ENCODE data around the gene SERGEF. TPM values are rescaled to one million over a fixed set of nuclear protein-coding genes. Genes with fewer than 3 reads are reported as not detected.

The SERGEF gene
- total and polyA plus RNA-seq, 11 donors = 11.6 to 55.0 (median 22.1) TPM

- Histone ChIP-seq H3K9me3 (no peaks in the 10 kb centered on the region), H3K36me3 (no peaks in the 10 kb centered on the region), H3K27me3 (no peaks in the 10 kb centered on the region), H3K4me3 (no peak overlapping the region), H3K27ac (no peak overlapping the region), H3K4me1 (no peaks in the 10 kb centered on the region)
- TF ChIP-seq CTCF (IDR thresholded peaks at IDR 0.05) = no peak
- TF ChIP-seq POLR2A (IDR thresholded peaks at IDR 0.05) = no peak
- DNase-seq (no peak), ATAC-seq (no peak)
- intact Hi-C loops (cut with DNase I) = no loop called here
- 96% methylated on average over 27 of the region's 27 CpGs for WGBS, 4 donors
Measured at GRCh38 chr11:17883946-17884345, 128.9 kb downstream of the SERGEF start.

GRCh38 chr11:17883057-17883456 is 129.8 kb downstream of the SERGEF start:
- Histone ChIP-seq H3K9me3 (no peaks in the 10 kb centered on the region), H3K4me3 (no peak overlapping the region), H3K36me3 (no peaks in the 10 kb centered on the region), H3K27ac (no peak overlapping the region), H3K4me1 (no peaks in the 10 kb centered on the region), H3K27me3 (no peaks in the 10 kb centered on the region)
- TF ChIP-seq CTCF (IDR thresholded peaks at IDR 0.05) = no peak
- no peak for DNase-seq
- WGBS, 4 donors = 86 to 92% (median 90%) methylated on average over 3 of the region's 3 CpGs
- no peak for ATAC-seq
- intact Hi-C loops (cut with DNase I) = no loop called here

- TF ChIP-seq POLR2A (IDR thresholded peaks at IDR 0.05) = no peak
- no peak for ATAC-seq
- H3K27ac ChIP-seq = no peak overlapping the region
Measured at GRCh38 chr11:17878743-17879142, 134.1 kb downstream of the SERGEF start.

GRCh38 chr11:17877886-17878285 is 135.0 kb downstream of the SERGEF start:
- Histone ChIP-seq H3K27me3 (no peaks in the 10 kb centered on the region), H3K4me1 (peaks cover 0 to 19% (median 3%) of the 10 kb centered on the region in 12 donors), H3K9me3 (no peaks in the 10 kb centered on the region), H3K4me3 (no peak overlapping the region), H3K36me3 (peaks cover 0 to 4% (median 0%) of the 10 kb centered on the region in 9 donors), H3K27ac (no peak overlapping the region)
- 96 to 98% (median 98%) methylated on average over 3 of the region's 3 CpGs for WGBS, 4 donors
- TF ChIP-seq POLR2A (IDR thresholded peaks at IDR 0.05) = no peak
- TF ChIP-seq CTCF (IDR thresholded peaks at IDR 0.05) = no peak
- DNase-seq (no peak), ATAC-seq (no peak)
- intact Hi-C loops (cut with DNase I) = no loop called here

More at GRCh38 chr11:17878743-17879142, 134.1 kb downstream of the SERGEF start:
- H3K4me3 ChIP-seq = no peak overlapping the region
- H3K9me3 ChIP-seq = no peaks in the 10 kb centered on the region
- intact Hi-C loops (cut with DNase I) = no loop called here
- H3K27me3 ChIP-seq = no peaks in the 10 kb centered on the region
- 72 to 83% (median 81%) methylated on average over 2 of the region's 2 CpGs for WGBS, 4 donors
- no peak for DNase-seq
- peaks cover 0 to 3% (median 0%) of the 10 kb centered on the region in 9 donors for H3K36me3 ChIP-seq
- peaks cover 0 to 16% (median 3%) of the 10 kb centered on the region in 12 donors for H3K4me1 ChIP-seq

GRCh38 chr11:17876827-17877226 is 136.0 kb downstream of the SERGEF start:
- ATAC-seq (no peak), DNase-seq (no peak)
- WGBS, 4 donors = 83 to 95% (median 87%) methylated on average over 3 of the region's 3 CpGs

More at GRCh38 chr11:17876827-17877226, 136.0 kb downstream of the SERGEF start:
- H3K36me3 ChIP-seq = peaks cover 0 to 4% (median 0%) of the 10 kb centered on the region in 9 donors
- no peak overlapping the region for H3K27ac ChIP-seq
- peaks cover 0 to 19% (median 3%) of the 10 kb centered on the region in 12 donors for H3K4me1 ChIP-seq
- no peaks in the 10 kb centered on the region for H3K9me3 ChIP-seq
- H3K4me3 ChIP-seq = no peak overlapping the region
- intact Hi-C loops (cut with DNase I) = no loop called here
- TF ChIP-seq CTCF (IDR thresholded peaks at IDR 0.05) (no peak), POLR2A (IDR thresholded peaks at IDR 0.05) (no peak)
- no peaks in the 10 kb centered on the region for H3K27me3 ChIP-seq

Measured in heart left ventricle (tissue), 16 donors.